HuH-7 (cell line): Measurements from ENCODE around the gene GSTO2.
"Not testable (repeated sequence)": the region's sequence is repeated elsewhere in the genome, so short reads cannot be mapped to it uniquely, and the experiment has no call there.

Experiments
- DNase-seq: peaks from one replicate; pipeline ENCODE4 v3.0.0; 2011; ENCODE audit warnings: low spot score

The GSTO2 gene

DNA sequence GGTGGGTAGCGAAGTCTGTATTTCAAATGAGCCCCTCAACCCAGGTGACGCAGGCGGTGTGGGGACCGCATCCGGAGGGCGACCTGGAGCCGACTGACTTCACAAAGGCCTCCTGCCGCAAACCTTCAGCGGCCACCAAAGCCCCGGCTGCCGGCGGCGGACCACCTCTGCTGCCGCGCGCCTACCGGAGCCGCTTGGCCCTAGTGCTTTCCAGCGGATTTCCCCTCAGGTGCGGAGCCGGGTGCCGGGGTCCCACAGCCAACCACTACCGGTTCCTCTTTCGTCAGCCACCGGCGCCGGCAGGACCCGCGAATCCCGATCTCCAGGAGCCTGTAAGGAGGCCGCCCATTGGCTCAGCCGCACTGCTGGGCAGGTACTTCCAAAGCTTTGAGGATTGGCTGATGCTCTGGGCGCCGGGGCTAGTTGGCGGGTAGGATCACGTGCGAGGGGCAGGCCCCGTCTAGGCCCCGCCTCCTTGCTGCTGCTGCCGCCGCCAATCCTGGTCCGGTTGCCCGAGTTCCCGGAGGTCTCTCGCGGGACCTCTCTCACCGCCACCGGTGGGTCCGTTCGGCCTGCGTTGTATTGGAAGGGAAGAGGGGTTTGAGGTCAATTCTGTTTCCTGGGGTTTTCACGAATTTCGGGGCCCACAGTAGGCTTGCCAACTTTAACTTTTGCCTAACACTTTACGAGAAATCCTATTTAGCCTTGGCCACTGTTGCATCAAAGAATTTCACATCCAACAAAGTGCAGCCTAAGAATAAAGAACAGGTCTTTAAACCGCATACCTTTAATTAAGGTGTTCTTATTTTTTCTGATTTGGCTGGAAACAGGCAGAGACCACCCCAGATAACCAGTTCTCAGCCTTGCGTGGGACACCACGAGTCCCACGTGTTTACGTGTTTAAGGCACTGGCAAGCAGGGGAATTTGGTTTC is at the start of gene GSTO2:
TSS of gene GSTO2 (plus strand) at position 472 of the 933 bp plus-strand sequence. CDS start 5,732 bp downstream, outside the sequence.
- DNase-seq = no peak

DNA sequence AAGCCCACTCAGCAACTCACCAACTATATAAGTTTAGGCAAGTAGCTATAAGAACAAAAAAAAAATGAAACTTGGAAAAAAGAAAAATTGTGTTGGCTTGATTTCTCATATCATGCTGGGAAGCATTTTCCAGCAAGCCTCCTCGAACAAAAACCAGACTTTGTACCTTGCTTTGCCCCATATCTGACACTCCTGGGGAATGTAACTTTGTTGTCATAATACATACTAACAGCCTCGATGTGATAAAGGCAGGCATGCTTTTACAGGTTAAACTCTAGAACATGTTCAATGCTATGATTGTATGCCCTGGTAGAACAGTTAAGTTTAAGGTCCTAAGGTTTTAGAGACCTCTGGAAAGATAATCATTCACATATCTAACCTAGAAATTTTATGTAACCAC is 48.5 kb upstream of the GSTO2 start:
- DNase-seq = no peak

DNA sequence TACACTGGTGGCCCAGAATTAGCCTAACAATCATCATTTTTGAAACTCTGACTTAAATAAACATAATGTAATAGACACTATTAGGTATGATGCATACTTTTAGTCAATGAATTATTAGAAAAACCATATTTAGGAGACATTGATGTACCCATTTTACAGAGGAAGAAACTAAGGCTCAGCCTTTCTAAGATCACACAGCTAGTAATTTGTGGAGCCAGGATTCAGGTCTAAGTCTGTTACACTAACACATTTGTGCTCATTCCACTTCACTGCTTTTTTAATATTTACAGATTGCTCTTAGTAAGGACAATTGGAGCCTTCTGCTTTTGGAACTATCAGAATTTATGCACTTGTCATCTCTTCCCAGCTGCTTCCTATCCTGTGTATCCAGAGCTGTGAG is 45.7 kb upstream of the GSTO2 start:
- no peak for DNase-seq

DNA sequence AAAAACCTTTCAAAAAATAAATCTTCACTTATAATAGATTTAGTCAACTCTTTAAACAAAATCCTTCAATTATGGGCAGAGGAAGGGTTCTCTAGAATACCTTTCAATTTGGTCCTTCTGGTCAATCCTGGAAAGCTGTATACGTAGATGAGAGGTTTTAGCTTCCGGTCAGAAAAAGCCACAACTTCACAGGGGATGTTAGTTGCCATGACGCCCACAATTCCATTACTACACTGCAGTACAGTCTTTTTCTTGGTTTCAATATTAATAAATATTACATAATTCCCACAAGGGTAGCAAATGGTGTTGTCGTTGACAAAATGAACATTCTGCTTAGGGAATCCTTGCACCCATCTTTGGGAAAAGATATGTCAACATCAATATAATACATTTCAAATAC is 38.5 kb upstream of the GSTO2 start:
- no peak for DNase-seq

DNA sequence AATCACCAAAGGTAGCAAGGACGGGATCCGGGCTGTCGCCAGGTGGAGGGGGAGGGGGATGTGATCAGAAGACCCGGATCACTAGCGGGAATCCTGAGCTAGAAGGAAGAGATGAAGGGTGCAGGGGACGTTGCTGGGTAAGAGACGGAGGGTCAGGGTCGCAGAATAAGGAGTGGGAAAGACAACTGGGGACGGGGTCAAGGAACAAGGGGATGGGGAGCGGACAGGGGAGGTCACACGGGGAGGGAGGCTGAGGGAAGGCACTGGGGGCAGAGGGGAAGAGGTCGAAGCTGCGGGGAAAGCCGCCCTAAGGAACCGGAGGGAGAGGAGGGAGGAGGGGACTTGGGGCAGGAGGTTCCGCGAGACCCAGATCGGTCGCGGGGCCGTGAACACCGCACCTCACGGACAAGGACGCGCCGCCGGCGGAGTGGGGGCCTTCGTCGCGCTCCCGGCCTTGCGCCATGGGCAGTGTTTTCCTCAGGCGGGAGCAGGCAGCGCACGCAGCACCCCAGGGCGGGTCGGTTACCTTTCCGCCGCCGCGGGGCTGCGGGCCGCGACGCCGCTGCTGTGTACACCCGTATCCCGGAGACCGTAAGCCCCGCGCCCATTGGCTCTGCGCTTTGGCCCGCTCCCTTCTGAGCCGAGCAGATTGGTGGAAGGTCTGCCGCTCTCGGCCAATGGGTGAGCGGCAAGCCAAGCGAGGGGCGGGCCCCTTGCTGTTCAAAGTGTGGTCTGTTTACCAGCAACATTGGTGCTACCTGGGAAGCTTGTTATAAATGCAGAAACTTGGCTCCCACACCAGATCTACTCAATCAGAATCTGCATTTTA is 37.0 kb upstream of the GSTO2 start, which contains the start of gene CFAP43:
TSS of gene CFAP43 (minus strand) at position 581 of the 829 bp plus-strand sequence. CDS start at position 463, 118 bp downstream.
- DNase-seq = peak; percentile 99

DNA sequence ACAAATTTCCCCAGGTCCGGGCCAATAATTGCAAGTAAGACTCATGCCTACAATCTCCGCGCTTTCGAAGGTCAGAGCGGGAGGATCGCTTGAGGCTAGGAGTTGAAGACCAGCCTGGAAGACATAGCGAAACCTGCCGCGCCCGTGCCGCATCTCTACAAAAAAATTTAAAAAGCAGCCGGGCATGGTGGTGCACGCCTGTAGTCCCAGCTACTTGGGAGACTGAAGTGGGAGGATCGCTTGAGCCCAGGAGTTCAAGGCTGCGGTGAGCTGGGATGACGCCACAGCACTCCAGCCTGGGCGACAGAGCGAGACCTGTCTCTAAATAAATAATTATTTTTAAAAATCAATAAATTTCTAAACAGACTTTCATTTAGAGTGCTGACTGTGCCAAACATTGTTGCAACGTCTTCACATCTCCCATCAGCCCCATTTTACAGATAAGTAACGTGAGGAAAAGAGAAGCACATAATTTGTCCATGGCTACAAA is 36.3 kb upstream of the GSTO2 start:
- DNase-seq = no peak

DNA sequence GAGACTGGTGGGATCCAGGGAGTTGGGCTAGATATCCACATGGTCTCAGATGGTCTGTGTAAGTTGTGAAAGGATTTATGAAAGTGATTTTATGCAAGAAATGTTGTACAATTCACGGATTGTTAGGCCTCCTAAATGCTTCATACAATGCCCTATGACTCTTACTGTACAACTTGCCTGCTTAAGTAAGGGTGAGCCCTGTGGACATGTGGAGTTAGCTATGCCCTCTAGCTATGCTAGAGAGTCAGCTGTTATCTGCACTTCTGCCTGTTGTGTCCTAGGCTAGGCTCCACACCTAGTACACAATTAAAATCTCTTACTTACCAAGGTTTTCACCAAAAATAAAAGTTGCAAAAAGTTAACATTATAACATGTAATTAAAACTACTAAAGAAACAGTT is 35.2 kb upstream of the GSTO2 start:
- DNase-seq = no peak

DNA sequence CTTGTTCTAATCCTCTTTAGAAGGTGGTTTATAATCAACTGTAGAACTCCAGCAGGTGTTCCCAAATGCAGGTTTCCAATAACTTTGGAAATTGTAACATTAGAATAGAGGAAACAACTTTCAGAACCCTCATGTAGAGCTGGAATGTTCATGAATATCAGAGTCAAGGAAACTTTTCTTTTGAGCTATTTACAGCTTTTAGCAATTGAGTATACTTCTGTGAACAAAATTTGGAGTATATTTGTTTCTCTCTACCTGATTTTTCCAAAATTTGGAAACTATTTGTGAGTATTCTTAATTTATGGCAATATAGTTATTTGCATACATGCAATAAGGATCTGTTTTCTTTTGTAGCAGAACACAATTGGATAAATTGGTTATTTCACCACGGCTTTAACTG is 34.0 kb upstream of the GSTO2 start:
- no peak for DNase-seq

DNA sequence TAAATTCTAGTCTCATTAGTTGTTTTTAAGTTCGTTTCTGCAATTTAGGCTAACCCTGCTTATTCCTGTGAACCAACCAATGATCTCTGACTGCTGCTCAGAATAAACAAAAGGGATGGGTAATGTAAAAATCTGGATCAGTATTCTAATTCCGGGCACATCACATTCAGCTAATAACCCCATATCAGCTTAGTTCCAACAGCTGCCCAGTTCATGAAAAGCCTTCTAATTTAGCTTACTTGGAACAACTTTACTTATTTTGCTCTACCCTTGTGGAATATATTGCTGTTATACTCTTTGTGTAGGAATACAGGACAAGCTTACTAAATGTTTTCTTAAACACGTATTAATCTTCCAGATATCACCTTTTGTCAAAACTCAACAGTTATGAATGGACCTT is 33.2 kb upstream of the GSTO2 start:
- DNase-seq = no peak

DNA sequence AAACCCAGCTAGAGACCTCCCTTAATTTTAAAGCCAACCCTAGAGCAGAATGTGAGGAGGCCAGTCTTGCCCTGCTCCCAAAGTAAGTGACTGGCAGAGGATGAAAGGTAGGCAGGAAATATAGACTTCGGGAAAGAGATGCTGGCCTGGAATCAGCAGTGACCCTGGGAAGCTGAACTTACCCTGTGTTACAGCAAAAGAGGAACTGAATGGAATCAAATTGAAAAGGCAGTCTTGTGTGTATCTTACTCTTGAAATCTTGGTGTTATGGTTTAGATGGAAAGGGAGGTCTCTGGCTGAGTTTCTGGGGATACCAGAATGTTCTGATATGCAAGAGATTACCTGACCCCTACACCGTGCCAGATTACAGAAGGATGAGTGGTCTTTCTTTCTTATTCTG is 28.9 kb upstream of the GSTO2 start:
- no peak for DNase-seq

DNA sequence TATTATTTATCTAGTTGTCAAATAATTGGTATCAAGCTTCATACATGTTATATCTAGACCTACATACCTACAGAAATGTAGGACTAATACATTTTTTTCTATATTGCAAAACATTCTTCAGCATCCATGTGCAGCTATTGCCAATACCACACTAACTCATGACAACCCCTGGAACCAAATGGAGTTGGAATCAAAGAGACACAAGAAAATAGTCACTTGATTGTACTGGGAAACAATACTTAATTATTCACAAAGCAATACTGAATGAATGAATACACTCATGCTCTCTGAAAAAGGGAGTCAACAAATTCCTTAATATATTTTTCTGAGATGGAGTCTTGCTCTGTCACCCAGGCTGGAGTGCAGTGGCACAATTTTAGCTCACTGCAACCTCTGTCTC is 26.4 kb upstream of the GSTO2 start:
- no peak for DNase-seq

DNA sequence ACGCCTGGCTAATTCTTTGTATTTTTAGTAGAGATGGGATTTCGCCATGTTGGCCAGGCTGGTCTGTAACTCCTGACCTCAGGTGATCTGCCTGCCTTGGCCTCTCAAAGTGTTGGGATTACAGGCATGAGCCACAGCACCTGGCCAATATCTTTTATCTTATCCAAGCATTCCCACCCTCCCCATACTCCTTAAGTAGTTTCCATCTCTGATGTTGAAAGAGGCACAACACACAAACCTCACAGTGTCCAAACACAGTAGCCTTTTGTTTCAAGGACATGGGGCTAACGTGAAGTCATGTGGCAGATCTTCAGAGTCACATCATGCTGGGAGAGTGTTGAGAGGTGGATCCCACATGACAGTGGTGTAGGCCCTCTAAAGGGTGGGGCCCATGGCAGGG is 26.0 kb upstream of the GSTO2 start:
- peak; percentile 58 for DNase-seq

DNA sequence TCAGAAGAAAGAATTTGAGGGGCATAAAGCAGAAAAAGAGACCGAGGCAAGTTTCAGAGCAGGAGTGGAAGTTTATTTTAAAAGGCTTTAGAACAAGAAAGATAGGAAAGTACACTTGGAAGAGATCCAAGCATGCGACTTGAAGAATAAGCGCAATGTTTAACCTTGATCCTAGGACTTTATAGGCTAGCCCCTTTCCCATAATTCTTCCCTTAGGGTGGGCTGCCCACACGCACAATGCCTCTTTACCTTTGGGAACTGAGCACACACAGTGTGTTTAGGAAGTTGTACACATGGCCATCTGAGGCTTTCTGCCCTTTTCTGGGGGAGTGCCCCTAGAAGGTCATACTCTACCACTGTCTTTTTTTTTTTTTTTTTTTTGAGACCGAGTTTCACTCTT is 25.5 kb upstream of the GSTO2 start:
- DNase-seq = no peak

DNA sequence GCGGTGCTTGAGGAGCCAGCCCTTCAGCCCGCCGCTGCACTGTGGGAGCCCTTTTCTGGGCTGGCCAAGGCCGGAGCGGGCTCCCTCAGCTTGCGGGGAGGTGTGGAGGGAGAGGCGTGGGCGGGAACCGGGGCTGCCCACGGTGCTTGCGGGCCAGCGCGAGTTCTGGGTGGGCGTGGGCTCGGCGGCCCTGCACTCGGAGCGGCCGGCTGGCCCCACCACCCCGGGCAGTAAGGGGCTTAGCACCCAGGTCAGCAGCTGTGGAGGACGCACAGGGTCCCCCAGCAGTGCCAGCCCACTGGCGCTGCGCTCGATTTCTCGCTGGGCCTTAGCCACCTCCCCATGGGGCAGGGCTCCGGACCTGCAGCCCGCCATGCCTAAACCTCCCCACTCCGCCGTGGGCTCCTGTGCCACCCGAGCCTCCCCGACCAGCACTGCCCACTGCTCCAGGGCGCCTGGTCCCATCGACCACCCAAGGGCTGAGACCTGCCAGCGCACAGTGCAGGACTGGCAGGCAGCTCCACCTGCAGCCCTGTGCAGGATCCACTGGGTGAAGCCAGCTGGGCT is 23.8 kb upstream of the GSTO2 start:
- DNase-seq = no peak

DNA sequence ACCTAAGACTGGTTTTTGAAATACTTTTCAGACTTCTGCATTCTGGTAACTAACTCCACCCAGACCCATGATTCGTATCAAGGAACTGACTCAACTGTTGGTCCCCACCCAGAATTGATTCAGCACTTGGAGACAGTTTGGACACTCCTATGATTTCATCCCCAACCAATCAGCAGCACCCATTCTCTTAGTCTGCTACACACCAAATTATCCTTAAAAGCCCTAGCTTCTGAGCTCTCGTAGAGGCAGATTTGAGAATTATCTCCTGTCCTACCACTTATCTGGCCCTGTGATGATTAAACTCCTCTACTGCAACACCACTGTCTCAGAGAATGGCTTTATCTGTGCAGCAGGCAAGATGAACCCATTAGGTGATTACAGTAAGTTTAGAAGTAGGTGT is 22.0 kb upstream of the GSTO2 start:
- no peak for DNase-seq

DNA sequence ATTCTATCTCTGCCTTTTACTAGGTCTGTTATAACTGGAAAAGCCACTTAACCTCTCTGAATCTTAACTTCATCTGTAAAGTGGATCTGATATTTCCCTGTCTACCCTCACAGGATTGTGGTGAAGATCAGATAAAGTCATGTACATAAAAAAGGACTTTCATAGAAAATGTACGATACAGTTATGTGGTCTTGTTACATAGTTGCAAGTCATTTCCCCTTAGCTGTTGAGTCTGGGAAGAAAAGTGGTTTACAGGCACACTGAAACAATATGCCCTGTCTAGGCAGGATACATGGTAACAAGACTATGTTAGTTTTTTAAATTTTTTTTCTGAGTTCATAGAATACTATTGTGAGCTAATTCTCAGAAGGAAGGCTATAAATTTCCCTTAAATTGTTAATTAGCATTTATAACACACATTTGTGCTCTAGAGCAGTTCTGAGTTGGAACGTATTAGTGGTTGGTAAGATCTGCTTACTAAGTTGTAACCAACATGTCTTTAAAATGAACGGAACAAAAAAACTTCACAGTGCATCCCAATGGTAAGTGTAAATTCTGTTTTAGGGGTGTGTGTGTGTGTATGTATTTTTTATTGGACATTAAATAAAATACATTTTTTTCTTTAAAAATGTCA is 21.4 kb upstream of the GSTO2 start:
- no peak for DNase-seq

DNA sequence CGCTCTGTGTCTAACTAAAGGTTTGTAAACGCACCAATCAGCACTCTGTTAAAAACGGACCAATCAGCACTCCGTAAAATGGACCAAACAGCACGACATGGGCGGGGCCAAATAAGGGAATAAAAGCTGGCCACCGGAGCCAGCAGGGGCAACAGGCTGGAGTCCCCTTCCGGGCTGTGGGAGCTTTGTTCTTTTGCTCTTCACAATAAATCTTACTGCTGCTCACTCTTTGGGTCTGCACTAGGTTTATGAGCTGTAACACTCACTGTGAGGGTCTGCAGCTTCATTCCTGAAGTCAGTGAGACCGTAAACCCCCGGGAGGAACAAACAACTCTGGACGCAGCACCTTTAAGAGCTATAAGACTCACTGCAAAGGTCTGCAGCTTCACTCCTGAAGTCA is 20.1 kb upstream of the GSTO2 start:
- not testable (repeated sequence) for DNase-seq

DNA sequence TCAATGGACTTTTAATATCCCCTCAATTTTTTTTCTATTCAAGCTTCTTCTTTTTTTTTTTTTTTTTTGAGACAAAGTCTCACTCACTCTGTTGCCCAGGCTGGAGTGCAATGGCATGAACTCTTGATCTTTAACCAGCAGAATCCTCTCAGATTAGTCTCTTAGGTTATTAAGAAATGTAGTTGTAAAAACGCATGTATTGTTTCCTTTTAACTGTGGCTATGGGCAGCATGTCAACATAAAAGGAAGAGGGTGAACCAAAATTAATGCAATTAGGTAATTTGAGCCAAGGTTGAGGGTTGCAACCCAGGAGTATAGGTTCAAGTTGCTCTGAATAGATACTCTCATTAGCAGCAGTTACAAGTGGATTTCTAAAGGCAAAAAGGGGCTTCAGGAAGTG is 18.6 kb upstream of the GSTO2 start:
- no peak for DNase-seq

DNA sequence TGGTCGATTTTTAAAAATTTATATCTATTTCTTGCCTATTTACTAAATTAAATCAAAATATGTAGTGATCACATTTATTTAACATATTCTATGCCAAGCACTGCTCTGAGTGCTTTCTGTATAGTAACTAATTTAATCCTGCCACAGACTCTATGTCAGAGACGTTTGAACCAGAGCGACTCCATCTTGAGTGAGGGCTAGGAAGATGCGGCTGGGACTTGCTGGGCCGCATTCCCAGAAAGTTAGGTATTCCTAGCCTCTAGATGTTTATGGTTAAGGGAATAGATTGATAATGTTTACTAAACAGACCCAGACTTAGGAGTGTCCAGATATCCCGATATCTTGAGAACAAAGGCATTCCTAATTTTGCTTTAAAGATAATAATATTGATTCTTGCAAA is 17.5 kb upstream of the GSTO2 start:
- DNase-seq = no peak

DNA sequence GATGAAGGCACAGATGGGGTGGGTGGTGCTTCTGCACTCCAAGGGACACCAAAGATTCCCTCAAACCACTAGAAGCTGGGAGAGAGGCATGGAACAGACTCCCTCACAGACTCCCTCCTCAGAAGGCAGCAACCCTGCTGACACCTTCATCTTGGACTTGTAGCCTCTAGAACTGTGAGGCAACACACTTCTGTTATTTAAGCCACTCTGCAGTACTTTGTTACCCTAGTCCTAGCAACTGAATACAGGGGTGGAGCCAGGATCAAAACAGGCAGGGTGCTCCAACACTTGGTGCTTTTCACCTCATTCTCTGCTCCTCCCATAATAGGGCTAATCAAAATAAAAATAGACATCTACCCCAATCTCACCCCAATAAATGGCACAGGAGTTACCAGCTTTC is 16.6 kb upstream of the GSTO2 start:
- no peak for DNase-seq

DNA sequence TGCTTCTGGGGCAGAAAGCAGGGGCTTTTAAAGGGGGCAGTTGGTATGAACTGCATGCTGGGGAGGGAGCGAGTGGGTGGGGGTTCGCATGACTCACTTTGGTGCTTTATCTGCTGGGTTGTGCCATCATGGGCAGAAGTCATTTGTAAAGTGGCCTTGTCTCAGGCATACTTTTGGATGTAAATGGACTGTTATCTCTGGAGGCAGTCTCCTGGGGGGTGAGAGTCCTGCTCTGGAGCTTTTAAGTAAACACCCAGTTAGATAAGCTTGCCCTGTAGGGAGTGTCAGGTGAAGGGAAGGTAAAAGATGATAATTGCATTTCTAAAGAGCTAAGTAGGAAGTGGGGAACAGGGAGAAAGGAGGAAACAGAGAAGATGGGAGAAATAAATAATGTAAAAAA is 15.9 kb upstream of the GSTO2 start:
- DNase-seq = peak; percentile 84
